Adrenal gland (tissue), 5 donors: ENCODE results near the gene DLK2.

Experiments used
- CTCF ChIP-seq, 6 experiments: fragments of 450-650 bp in 4 of 6; fragments of 200-600 bp in 2 of 6; sonication (generic) in 1 of 6; IDR thresholded peaks; 1 replicate in 5 of 6; 2 replicates in 1 of 6; pipeline versions ENCODE4 v1.5.1 to v1.8.0; 2016 to 2021; ENCODE audit warnings: antibody characterized with exemption in 6 of 6, mild to moderate bottlenecking in 2 of 6, moderate library complexity in 1 of 6
- POLR2A ChIP-seq, 2 donors: fragments of 450-650 bp; IDR thresholded peaks; one replicate each; pipeline ENCODE4 v1.6.1; 2017; ENCODE audit warnings: antibody characterized with exemption in 2 of 2, mild to moderate bottlenecking in 2 of 2, moderate library complexity in 1 of 2
- donor health status: DM: no; HTN: no; CAD: no.

GRCh38 chr6:43468240-43468639 lies 12.9 kb upstream of the DLK2 start:
- TF ChIP-seq CTCF (IDR thresholded peaks at IDR 0.05), result no peak
- TF ChIP-seq POLR2A (IDR thresholded peaks at IDR 0.05), result no peak
